Mammary epithelial cell (primary cell): ENCODE data around the gene MTCH1.

Experiments
- EZH2 ChIP-seq: IDR thresholded peaks from 2 replicates; pipeline ENCODE4 v1.6.1; 2012; ENCODE audit warnings: low read length, inconsistent platforms, borderline replicate concordance
- TF ChIP-seq, protein P1 (sequence below), 2 donors: IDR thresholded peaks in 1 of 2; conservative IDR thresholded peaks in 1 of 2; 2 replicates each; pipeline ENCODE4 v1.5.1; 2011 to 2012; ENCODE audit warnings: inconsistent platforms in 2 of 2, low read length in 2 of 2, mild to moderate bottlenecking in 2 of 2, control low read depth in 1 of 2, low read depth in 1 of 2; ENCODE audit not compliant: insufficient read depth in 1 of 2; ENCODE audit errors: extremely low read depth in 1 of 2

DNA sequence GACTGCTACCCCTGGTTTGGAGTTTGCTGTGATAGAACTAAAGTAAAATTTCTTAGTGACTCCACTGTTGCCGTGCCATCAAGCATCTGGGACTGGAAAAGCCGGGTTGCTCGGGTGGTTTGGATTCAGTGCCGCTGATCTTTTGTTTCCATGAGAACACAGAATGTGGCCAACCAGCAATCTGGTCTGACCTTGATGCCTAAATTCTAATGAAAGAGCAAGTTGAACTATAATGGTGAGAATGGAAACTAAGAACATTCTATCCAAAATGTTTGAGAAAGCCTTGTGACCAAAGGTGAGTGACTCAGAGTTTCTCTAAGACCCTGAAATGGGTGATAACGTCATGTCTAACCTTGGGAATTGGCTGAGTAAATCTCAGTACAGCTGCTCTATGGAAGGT is 41.3 kb downstream of the MTCH1 start:
- TF ChIP-seq, protein P1, sequence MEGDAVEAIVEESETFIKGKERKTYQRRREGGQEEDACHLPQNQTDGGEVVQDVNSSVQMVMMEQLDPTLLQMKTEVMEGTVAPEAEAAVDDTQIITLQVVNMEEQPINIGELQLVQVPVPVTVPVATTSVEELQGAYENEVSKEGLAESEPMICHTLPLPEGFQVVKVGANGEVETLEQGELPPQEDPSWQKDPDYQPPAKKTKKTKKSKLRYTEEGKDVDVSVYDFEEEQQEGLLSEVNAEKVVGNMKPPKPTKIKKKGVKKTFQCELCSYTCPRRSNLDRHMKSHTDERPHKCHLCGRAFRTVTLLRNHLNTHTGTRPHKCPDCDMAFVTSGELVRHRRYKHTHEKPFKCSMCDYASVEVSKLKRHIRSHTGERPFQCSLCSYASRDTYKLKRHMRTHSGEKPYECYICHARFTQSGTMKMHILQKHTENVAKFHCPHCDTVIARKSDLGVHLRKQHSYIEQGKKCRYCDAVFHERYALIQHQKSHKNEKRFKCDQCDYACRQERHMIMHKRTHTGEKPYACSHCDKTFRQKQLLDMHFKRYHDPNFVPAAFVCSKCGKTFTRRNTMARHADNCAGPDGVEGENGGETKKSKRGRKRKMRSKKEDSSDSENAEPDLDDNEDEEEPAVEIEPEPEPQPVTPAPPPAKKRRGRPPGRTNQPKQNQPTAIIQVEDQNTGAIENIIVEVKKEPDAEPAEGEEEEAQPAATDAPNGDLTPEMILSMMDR (conservative IDR thresholded peaks at IDR 0.05 in 1 of 2, IDR thresholded peaks at IDR 0.05 in 1 of 2; ENCODE audit: extremely low read depth in 1 of 2, insufficient read depth in 1 of 2, low read depth in 1 of 2, low read length in 2 of 2): no peak
- no peak for TF ChIP-seq EZH2
